ENCODE results near the gene FBXL16. TPM values are rescaled to one million over a fixed set of nuclear protein-coding genes. Genes with fewer than 3 reads are reported as not detected.

FBXL16 gene
- total RNA-seq, 4 donors from 2014 or later = 0.48 to 0.75 (median 0.56) TPM; not detected in 1

DNA sequence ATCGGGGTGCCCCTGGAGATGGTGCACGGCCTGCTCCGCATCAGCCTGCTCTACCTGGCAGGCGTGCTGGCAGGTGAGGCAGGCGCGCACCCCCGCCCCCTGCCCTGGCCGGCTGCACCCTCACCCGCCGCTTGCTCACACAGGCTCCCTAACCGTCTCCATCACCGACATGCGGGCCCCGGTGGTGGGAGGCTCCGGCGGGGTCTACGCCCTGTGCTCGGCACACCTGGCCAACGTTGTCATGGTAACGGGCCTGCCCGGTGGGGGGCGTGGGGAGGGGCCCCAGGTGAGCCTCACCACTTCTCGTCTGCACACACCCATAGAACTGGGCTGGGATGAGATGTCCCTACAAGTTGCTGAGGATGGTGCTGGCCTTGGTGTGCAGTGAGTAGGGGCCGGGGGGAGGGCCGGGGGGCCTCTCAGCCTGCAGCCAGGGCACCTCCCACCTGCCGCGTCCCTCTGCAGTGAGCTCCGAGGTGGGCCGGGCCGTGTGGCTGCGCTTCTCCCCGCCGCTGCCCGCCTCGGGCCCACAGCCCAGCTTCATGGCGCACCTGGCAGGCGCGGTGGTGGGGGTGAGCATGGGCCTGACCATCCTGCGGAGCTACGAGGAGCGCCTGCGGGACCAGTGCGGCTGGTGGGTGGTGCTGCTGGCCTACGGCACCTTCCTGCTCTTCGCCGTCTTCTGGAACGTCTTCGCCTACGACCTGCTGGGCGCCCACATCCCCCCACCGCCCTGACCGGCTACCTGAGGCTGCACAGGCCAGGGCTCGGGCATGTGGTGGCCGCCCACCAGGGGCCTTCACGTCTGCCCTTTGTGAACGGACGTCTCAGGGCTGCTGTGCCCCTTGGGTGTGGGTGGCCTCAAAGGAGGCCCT, 28.0 kb downstream of the FBXL16 start:
- DNase-seq (ENCODE audit: low spot score) (no peak), ATAC-seq (ENCODE audit: low FRiP score) (no peak)
- TF ChIP-seq, protein P1, sequence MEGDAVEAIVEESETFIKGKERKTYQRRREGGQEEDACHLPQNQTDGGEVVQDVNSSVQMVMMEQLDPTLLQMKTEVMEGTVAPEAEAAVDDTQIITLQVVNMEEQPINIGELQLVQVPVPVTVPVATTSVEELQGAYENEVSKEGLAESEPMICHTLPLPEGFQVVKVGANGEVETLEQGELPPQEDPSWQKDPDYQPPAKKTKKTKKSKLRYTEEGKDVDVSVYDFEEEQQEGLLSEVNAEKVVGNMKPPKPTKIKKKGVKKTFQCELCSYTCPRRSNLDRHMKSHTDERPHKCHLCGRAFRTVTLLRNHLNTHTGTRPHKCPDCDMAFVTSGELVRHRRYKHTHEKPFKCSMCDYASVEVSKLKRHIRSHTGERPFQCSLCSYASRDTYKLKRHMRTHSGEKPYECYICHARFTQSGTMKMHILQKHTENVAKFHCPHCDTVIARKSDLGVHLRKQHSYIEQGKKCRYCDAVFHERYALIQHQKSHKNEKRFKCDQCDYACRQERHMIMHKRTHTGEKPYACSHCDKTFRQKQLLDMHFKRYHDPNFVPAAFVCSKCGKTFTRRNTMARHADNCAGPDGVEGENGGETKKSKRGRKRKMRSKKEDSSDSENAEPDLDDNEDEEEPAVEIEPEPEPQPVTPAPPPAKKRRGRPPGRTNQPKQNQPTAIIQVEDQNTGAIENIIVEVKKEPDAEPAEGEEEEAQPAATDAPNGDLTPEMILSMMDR (IDR thresholded peaks at IDR 0.05) = no peak

DNA sequence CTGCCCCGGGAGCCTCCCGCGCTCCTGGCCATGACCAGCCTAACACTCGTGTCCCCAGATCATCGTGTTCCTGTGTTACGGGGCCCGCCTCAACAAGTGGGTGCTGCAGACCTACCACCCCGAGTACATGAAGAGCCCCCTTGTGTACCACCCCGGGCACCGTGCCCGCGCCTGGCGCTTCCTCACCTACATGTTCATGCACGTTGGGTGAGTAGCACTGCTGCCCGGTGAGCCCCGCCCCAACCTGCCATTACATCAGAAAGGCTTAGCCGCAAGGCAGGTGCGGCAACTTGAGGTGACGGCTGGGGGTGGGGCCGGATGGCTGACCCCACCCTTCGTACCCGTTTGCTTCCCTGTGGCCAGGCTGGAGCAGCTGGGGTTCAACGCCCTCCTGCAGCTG, 28.7 kb downstream of the FBXL16 start:
- no peak for ATAC-seq (ENCODE audit: low FRiP score)
- DNase-seq (ENCODE audit: low spot score) = no peak
- TF ChIP-seq, protein P1 (IDR thresholded peaks at IDR 0.05) = no peak

DNA sequence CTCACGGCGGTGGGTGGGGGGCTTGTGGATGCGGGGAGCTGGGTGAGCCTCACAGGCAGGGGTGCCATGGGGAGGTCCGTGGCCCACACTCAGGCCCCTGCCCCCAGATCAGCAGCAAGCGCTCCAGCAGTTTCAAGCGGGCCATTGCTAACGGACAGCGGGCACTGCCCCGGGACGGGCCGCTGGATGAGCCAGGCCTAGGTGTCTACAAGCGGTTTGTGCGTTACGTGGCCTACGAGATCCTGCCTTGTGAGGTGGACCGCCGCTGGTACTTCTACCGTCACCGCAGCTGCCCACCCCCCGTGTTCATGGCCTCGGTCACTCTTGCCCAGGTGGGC, 29.1 kb downstream of the FBXL16 start:
- DNase-seq (ENCODE audit: low spot score) = no peak
- ATAC-seq (ENCODE audit: low FRiP score) = no peak
- TF ChIP-seq, protein P1 (IDR thresholded peaks at IDR 0.05) = no peak

DNA sequence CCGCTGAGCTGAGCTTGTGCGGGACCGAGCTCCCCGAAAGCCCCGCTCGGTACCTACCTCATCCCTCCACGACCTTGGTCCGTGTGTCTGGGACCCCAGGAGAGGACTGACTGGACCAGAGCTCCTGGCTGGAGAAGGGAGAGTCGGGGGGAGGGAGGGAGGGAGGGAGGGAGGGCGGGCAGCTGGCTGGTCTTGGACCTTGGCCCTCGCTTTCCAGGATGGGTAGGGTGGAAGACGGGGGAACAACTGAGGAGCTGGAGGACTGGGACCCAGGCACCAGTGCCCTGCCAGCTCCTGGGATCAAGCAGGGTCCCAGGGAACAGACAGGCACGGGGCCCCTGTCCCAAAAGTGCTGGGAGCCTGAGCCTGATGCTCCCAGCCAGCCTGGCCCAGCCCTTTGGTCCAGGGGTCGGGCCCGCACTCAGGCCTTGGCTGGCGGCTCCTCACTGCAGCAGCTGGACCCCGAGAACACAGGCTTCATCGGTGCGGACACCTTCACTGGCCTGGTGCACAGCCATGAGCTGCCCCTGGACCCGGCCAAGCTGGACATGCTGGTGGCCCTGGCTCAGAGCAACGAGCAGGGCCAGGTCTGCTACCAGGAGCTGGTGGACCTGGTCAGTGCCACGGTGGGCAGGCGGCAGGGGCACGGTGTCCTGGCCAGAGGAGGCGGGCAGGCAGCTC, 29.6 kb downstream of the FBXL16 start:
- no peak for ATAC-seq (ENCODE audit: low FRiP score)
- TF ChIP-seq, protein P1 (IDR thresholded peaks at IDR 0.05) = no peak
- no peak for DNase-seq (ENCODE audit: low spot score)

DNA sequence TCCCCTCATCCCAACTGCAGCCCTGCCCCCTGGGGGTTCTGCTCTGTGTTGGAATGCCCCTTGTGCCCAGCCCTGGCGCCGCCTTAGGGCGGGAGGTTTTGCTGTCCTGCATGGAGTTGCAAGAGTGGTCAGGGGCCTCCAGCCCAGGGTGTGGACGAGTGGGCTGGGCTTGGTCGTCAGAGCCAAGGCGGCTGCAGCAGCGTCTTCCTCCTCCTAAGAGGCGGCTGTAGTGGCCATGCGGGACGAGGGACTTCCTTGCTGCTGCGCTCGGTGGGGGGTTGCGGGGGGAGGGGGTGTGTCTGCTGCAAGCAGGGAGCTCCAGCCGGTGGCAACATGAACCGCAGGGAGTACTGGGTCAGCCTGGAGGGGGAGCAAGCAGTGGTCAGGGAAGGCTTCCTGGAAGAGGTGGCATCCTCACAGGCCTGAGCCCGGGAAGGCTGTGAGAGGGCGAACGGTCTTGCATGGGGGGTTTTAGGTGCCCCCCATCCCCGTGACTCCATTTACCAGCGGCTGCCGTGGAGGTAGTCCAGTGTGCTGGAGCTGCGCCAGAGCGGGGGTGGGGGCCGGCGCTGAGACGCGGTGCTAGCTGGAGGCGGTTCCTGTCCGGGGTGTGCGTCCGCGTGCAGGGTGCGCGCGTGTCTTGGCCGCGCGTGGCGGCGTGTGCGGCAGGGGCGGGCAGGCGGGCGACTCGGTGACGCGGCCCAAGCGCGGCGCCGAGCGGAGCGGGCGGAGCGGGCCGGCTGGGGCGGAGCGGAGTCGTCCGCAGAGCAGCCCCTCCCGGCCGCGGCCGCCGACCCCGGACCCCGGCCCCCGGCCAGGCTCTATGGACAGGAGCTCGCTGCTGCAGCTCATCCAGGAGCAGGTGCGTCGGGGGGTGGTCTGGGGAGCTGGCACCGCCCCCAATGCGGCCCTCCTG, 30.4 kb downstream of the FBXL16 start, which contains the start of gene RHBDL1:
Gene RHBDL1 (plus strand): TSS at position 704 of the 916 bp plus-strand sequence. CDS start 120 bp downstream, at position 824.
- TF ChIP-seq, protein P1 (IDR thresholded peaks at IDR 0.05) = no peak
- DNase-seq (ENCODE audit: low spot score) = no peak
- ATAC-seq (ENCODE audit: low FRiP score) = no peak

DNA sequence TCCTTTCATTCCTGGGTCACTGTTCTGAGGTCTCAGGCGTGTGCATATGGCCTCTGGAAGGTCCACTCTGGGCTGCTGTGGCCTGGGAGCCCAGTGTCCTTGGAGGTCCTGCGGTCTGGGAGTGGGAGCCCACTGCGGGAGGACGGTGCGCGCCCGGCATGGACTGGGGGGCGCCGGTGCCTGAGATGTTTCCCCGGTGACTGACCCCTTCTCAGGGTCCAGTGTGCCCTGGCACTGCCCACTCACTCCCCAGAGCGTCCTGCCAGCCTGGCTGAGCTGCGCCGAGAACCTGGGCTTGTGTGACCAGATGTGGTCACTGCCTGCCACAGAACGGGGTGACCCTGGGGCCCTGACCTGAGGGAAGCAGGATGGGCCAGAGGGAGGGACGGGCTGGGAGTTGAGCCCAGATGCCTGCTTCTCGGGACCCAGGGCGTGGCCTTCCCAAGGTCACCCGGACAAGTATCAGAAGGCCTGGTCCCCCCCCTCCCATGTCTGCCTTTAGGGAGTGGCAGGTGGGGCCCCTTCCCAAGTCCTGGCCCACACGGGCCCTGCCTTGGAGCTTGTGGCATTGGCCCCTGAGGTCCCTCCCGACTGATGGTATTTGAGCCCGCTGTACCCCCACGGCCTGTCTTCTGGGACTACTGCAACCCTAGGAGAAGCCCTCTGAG, 31.3 kb downstream of the FBXL16 start:
- no peak for DNase-seq (ENCODE audit: low spot score)
- TF ChIP-seq, protein P1 (IDR thresholded peaks at IDR 0.05) = no peak
- no peak for ATAC-seq (ENCODE audit: low FRiP score)
